ENCODE measurements around the gene NUP35.

- TF ChIP-seq CTCF (conservative IDR thresholded peaks at IDR 0.05 in 1 of 2, IDR thresholded peaks at IDR 0.05 in 1 of 2; ENCODE audit: extremely low read depth in 1 of 2, insufficient read depth in 1 of 2, low read depth in 1 of 2, low read length in 2 of 2) (no peak), EZH2 (IDR thresholded peaks at IDR 0.05; ENCODE audit: borderline replicate concordance, low read length) (no peak)
Observed at GRCh38 chr2:183172220-183172887, 48.1 kb downstream of the NUP35 start.

Data from mammary epithelial cell (primary cell).